ENCODE measurements around the gene PLCB2. TPM values are rescaled to one million over a fixed set of nuclear protein-coding genes. Genes with fewer than 3 reads are reported as not detected.

PLCB2 gene
- total RNA-seq, 1 donor from 2014 or later = 8.7 TPM

DNA sequence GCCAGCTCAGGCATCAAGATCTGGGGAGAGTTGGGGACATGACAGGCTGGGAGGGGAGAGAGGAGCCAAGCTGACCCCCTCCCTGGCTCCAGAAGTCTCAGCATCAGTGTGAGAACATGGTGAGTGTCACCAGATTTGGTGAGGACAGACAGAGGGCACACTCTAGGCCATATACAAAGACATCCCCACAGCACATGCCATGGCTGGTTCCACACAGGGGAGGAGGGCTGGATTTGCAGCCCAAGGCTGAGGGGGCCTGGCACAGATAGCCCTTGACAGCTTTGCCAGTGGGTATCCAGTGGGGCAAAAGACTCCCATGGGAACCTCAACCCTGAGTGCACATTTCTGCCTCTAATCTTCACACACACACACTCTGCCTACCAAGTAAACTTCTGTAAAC lies 14.7 kb downstream of the PLCB2 start:
- Mint-ChIP-seq H3K4me1 (peaks cover 31% of the 10 kb centered on the region), H3K27ac (ENCODE audit: unreplicated experiment) (no peak overlapping the region), H3K36me3 (ENCODE audit: low read depth) (no peaks in the 10 kb centered on the region), H3K4me3 (peak overlapping the region; percentile 55), H3K27me3 (ENCODE audit: low read depth) (peaks cover 16% of the 10 kb centered on the region), H3K9me3 (no peaks in the 10 kb centered on the region)
- no peak for DNase-seq (ENCODE audit: low read depth, low spot score)
- TF ChIP-seq, protein P1, sequence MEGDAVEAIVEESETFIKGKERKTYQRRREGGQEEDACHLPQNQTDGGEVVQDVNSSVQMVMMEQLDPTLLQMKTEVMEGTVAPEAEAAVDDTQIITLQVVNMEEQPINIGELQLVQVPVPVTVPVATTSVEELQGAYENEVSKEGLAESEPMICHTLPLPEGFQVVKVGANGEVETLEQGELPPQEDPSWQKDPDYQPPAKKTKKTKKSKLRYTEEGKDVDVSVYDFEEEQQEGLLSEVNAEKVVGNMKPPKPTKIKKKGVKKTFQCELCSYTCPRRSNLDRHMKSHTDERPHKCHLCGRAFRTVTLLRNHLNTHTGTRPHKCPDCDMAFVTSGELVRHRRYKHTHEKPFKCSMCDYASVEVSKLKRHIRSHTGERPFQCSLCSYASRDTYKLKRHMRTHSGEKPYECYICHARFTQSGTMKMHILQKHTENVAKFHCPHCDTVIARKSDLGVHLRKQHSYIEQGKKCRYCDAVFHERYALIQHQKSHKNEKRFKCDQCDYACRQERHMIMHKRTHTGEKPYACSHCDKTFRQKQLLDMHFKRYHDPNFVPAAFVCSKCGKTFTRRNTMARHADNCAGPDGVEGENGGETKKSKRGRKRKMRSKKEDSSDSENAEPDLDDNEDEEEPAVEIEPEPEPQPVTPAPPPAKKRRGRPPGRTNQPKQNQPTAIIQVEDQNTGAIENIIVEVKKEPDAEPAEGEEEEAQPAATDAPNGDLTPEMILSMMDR (conservative IDR thresholded peaks at IDR 0.05) = no peak

DNA sequence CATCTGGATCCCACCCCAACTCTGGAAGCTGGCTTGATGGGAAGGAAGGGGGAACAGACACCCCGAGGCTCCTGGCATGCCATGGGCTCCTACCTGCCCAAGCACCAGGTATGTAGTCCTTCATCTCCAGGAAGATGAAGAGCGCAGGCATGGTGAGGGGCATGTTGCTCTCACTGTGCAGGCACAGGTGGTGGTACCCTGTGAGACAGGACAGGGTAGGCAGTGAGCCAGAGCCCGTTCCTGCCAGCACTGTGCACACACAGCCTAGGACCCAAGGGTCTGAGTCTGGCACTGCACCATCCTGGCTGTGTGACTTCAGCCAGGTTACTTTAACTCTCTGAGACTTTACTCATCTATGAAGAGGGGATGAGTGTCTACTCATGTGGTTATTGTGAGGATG lies 15.5 kb downstream of the PLCB2 start:
- H3K27me3 Mint-ChIP-seq (ENCODE audit: low read depth) = peaks cover 22% of the 10 kb centered on the region
- no peaks in the 10 kb centered on the region for H3K9me3 Mint-ChIP-seq
- TF ChIP-seq, protein P1 (conservative IDR thresholded peaks at IDR 0.05) = no peak
- no peaks in the 10 kb centered on the region for H3K36me3 Mint-ChIP-seq (ENCODE audit: low read depth)
- no peak overlapping the region for H3K4me3 Mint-ChIP-seq
- H3K4me1 Mint-ChIP-seq = peaks cover 31% of the 10 kb centered on the region
- H3K27ac Mint-ChIP-seq (ENCODE audit: unreplicated experiment) = no peak overlapping the region
- no peak for DNase-seq (ENCODE audit: low read depth, low spot score)

DNA sequence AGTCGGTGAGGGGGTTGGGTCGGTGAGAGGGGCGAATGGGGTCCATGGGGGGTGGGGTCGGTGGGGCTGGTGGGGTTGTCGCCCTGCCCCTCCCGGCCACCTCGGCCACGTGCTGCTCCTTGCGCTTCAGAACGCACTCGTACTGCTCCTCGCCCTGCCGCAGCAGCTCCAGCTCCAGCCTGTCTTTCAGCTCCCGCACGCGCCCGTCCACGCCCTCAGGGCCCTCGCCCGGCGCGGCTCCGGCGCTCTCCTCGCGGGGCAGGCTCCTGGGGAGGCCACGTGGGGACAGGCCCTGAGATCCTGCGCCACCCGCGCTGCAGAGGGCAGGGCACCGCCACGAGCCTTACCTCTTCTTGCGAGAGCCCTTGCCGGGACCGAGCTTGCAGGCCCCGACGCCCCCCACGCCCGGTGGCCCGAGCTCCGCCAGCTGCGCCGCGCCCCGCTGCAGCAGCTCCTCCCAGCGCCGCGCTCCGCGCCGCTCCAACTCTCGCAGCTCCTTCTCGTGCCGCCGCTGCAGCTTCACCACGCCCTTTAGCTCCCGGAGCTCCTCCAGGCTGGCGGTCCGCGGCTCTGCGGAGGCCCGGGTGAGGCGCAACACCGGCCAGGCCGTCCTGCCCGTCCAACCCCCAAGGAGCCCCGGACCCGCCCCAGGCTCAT lies 16.7 kb downstream of the PLCB2 start:
- no peaks in the 10 kb centered on the region for H3K36me3 Mint-ChIP-seq (ENCODE audit: low read depth)
- no peak overlapping the region for H3K4me3 Mint-ChIP-seq
- peaks cover 31% of the 10 kb centered on the region for H3K4me1 Mint-ChIP-seq
- peaks cover 28% of the 10 kb centered on the region for H3K27me3 Mint-ChIP-seq (ENCODE audit: low read depth)
- TF ChIP-seq, protein P1 (conservative IDR thresholded peaks at IDR 0.05) = no peak
- no peaks in the 10 kb centered on the region for H3K9me3 Mint-ChIP-seq
- DNase-seq (ENCODE audit: low read depth, low spot score) = peak; percentile 55
- H3K27ac Mint-ChIP-seq (ENCODE audit: unreplicated experiment) = no peak overlapping the region

DNA sequence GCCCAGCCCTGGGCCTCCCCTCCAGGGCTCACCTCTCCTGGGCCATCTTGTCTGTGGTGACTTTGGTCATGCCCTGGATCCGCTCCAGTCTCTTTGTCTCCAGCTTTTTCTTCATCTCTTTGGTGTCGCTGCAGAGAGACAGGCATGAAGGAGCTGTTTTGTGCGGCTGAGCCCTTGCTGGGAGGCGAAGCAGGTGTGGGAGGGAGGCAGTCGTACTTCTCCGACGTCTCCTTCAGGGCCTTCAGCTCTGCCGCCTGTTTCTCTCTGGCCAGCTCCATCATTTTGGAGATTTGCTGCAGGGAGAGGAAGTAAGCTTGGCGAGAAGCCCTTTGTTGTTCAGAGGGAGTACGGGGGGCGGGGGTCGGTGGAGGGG lies 17.2 kb downstream of the PLCB2 start:
- no peaks in the 10 kb centered on the region for H3K36me3 Mint-ChIP-seq (ENCODE audit: low read depth)
- DNase-seq (ENCODE audit: low read depth, low spot score) = no peak
- H3K4me1 Mint-ChIP-seq = peaks cover 34% of the 10 kb centered on the region
- no peak overlapping the region for H3K27ac Mint-ChIP-seq (ENCODE audit: unreplicated experiment)
- no peaks in the 10 kb centered on the region for H3K9me3 Mint-ChIP-seq
- H3K27me3 Mint-ChIP-seq (ENCODE audit: low read depth) = peaks cover 32% of the 10 kb centered on the region
- H3K4me3 Mint-ChIP-seq = peak overlapping the region; percentile 20
- TF ChIP-seq, protein P1 (conservative IDR thresholded peaks at IDR 0.05) = no peak

DNA sequence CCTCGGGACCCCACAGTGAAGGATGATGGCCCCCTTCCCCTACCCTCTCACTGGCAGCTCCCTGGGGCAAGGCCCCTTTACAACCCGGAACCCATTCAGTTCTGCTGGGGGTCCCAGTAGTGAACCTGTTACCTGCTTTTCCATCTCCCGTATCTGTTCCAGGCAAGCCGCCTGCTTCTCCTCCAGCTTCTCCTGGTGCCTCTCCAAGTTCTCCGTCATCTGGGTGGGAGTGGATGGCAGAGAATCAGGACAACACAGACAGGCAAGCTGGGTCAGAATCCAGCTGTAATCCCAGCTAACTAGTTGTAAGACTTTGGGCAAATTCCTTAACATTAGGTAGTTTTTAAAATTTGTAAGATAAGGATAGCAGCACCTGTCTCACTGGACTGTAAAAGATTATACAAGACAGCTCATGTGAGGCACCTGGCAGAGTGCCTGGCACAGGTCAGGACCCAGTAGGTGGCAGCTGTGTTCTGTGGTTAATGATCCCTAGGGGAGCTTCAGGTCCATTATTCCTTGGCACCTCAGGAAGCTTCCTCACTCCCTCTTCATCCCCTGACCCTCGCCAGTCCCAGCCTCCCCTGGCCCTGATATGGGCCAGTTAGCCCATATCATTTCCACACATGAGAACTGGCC lies 18.5 kb downstream of the PLCB2 start:
- Mint-ChIP-seq H3K27me3 (ENCODE audit: low read depth) (peaks cover 44% of the 10 kb centered on the region), H3K4me3 (peak overlapping the region; percentile 61), H3K36me3 (ENCODE audit: low read depth) (no peaks in the 10 kb centered on the region), H3K9me3 (no peaks in the 10 kb centered on the region), H3K27ac (ENCODE audit: unreplicated experiment) (no peak overlapping the region), H3K4me1 (peaks cover 38% of the 10 kb centered on the region)
- DNase-seq (ENCODE audit: low read depth, low spot score) = no peak
- TF ChIP-seq, protein P1 (conservative IDR thresholded peaks at IDR 0.05) = no peak
